ENCODE data around the gene N4BP2. TPM values are rescaled to one million over a fixed set of nuclear protein-coding genes. Genes with fewer than 3 reads are reported as not detected.

The N4BP2 gene
- total RNA-seq, result 7.3 and 9.9 TPM in 2 replicates

DNA sequence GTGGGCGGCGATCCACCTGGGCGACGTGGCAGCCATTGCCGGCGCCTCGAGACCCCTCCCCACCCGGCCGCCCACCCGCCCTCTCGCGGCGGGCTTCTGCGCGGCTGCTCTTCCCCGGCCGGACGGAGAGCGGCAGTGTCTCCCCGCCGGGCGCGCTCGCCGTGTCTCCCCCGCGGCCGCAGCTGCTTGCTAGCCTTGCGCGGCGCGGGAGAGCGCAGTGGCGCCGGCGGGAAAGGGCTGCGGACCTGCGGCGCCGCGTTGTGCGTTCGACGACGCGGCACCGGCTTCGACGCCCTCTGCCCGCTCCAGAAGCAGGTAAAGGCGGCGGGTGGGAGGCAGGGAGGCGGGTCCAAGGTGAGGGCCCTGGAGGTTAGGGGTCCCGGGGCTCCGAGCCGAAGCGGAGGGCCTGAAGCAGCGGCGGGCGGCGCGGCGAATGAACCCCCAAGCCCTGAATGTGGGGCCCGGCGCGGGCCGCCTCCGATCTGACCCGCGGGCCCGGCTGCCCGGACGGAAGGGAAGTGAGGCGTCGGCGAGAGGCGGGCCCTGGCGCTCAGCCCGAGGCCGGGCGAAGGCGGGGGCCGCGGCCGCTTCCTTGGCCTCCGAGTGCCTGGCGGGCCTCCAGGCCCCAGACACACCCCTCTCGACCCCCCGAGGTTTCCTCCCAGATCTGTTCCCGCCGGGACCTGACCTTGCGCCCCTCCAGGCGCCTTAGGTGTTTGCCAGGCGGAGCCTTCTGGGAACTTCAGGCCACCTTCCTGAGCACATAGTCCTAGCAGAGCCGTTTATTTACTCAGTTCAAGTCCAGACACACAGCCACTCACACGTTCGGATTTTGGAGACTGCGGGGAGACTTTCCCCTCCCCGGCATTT is at the start of gene N4BP2:
TSS of gene N4BP2 (plus strand) at position 135 of the 870 bp plus-strand sequence. CDS start 40,491 bp downstream, outside the sequence.

DNA sequence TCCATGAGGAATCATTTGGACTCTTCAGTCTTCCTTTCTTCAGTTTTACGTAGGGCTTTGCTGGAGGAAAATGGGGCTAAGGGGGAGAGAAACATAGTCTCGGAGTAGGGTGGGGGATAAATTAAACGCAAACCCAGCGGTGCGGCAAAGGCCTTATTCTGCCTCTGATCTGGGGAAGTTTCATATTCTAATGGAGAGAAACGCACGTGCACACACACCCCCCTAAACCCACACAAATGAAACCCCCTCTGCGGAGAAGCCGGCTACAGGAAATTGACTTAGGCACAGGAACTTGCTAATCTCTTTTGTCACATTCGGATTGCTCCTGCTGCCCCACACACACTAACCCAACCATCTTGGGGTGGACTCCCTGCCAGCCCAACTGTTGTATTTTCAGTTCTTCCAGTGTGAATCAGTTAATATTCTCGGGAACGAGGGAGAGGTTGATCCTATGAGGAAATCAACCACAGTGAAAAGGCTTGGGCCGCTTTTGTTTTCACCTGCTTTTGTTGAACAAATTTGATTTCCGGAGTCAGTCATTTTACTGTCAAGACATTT is 140.2 kb downstream of the N4BP2 start, which contains the start of gene RHOH:
TSS of gene RHOH (plus strand) at position 308 of the 558 bp plus-strand sequence. CDS start 46,356 bp downstream, outside the sequence.

Other genes starting within 250 kb of the N4BP2 start
- 54.3 and 61.0 TPM in 2 replicates for gene PDS5A, start 78.9 kb upstream of the N4BP2 start, total RNA-seq
- under 0.01 TPM in 1 of 2 replicates, not detected in the other for gene RHOH, start 140.2 kb downstream of the N4BP2 start, total RNA-seq